GM12878 (cell line): ENCODE results near the gene SCRN3. TPM values are rescaled to one million over a fixed set of nuclear protein-coding genes. Genes with fewer than 3 reads are reported as not detected.
"Not testable (repeated sequence)": the region's sequence is repeated elsewhere in the genome, so short reads cannot be mapped to it uniquely, and the experiment has no call there.

Source experiments
- ATAC-seq: fragments of 200-7000 bp; cut with Tn5 transposase; 3 replicates; pipeline ENCODE4 v1.9.1; 2020; ENCODE audit warnings: mild to moderate bottlenecking, moderate library complexity
- BruUV-seq: library from RNA; stranded (reverse); fragments of 400-500 nt; replicated peaks from 2 replicates; lab custom pipeline; 2021; lab: Mats Ljungman, UMichigan
- CTCF ChIA-PET: fragments of 300-600 bp; sonication (Branson Sonifier 250); formaldehyde crosslinking; extraction: SDS; loops from one replicate; lab custom pipeline; 2021; ENCODE audit warnings: inconsistent platforms; lab: Yijun Ruan, JAX
- POLR2A ChIA-PET: fragments of 350-600 bp; formaldehyde crosslinking; extraction: SDS; loops from one replicate; lab custom pipeline; 2021; ENCODE audit warnings: inconsistent platforms; lab: Charles Lee
- RAD21 ChIA-PET: fragments of 300-600 bp; sonication (Branson Sonifier 250); formaldehyde crosslinking; loops from one replicate; lab custom pipeline; 2023; ENCODE audit warnings: antibody characterized with exemption; ENCODE audit not compliant: unreplicated experiment; lab: Charles Lee
- SMC1A ChIA-PET: fragments of 300-600 bp; sonication (Branson Sonifier 250); formaldehyde crosslinking; loops from one replicate; lab custom pipeline; 2023; ENCODE audit not compliant: unreplicated experiment, uncharacterized antibody; lab: Charles Lee
- DNase-seq: peaks from one replicate; pipeline ENCODE4 v3.0.0-alpha.2; 2011; ENCODE audit warnings: low read depth, low spot score
- FAIRE-seq: peaks from 3 replicates; lab custom pipeline; 2011; peaks lifted over from hg19 to GRCh38; lab: Jason Lieb, UNC
- H2AFZ ChIP-seq: 2 replicates; pipeline ENCODE4 v1.6.0; 2011; ENCODE audit warnings: low read depth, low read length, control low read depth; ENCODE audit not compliant: control insufficient read depth
- H3K27ac ChIP-seq: 2 replicates; pipeline ENCODE4 v1.5.1; 2011; ENCODE audit warnings: control low read depth; ENCODE audit not compliant: control insufficient read depth, insufficient read depth
- H3K27me3 ChIP-seq, 2 experiments: replicated peaks in 1 of 2; 2 replicates each; pipeline versions ENCODE4 v1.6.0 to v1.6.1; 2011; ENCODE audit warnings: low read length in 1 of 2; ENCODE audit not compliant: control insufficient read depth in 2 of 2, insufficient read depth in 2 of 2
- H3K36me3 ChIP-seq, 2 experiments: 2 replicates each; pipeline ENCODE4 v1.5.1; 2011; ENCODE audit warnings: low read length in 1 of 2; ENCODE audit not compliant: control insufficient read depth in 2 of 2, insufficient read depth in 2 of 2
- H3K4me1 ChIP-seq: 2 replicates; pipeline ENCODE4 v1.6.1; 2011; ENCODE audit warnings: mild to moderate bottlenecking, low read length, moderate library complexity, mixed read lengths; ENCODE audit not compliant: control insufficient read depth, insufficient read depth
- H3K4me2 ChIP-seq: 2 replicates; pipeline ENCODE4 v1.6.0; 2011; ENCODE audit warnings: control low read depth; ENCODE audit not compliant: control insufficient read depth, insufficient read depth
- H3K4me3 ChIP-seq: fragments of 200-600 bp; sonication (generic); 2 replicates; pipeline ENCODE4 v1.5.1; 2016
- H3K79me2 ChIP-seq: 2 replicates; pipeline ENCODE4 v1.6.0; 2011; ENCODE audit warnings: low read length; ENCODE audit not compliant: control insufficient read depth, insufficient read depth
- H3K9ac ChIP-seq: 2 replicates; pipeline ENCODE4 v1.8.0; 2011; ENCODE audit warnings: low read length, control low read depth, mixed read lengths; ENCODE audit not compliant: control insufficient read depth, insufficient read depth
- H3K9me3 ChIP-seq: replicated peaks from 3 replicates; pipeline ENCODE4 v1.5.1; 2011; ENCODE audit warnings: mild to moderate bottlenecking, low read length; ENCODE audit not compliant: control insufficient read depth, insufficient read depth
- H4K20me1 ChIP-seq: 2 replicates; pipeline ENCODE4 v1.6.0; 2011; ENCODE audit not compliant: control insufficient read depth, insufficient read depth
- GATAD2B ChIP-seq: fragments of 450-650 bp; conservative IDR thresholded peaks from 2 replicates; pipeline ENCODE4 v1.6.1; 2017; ENCODE audit warnings: low read depth, mild to moderate bottlenecking, moderate library complexity
- HDAC6 ChIP-seq: fragments of 200-600 bp; sonication (generic); IDR thresholded peaks from one replicate; pipeline ENCODE4 v1.8.0; 2017; ENCODE audit warnings: antibody characterized with exemption; ENCODE audit not compliant: unreplicated experiment
- LARP7 ChIP-seq: fragments of 450-650 bp; IDR thresholded peaks from 2 replicates; pipeline ENCODE4 v1.6.1; 2017; ENCODE audit warnings: mild to moderate bottlenecking
- MYC ChIP-seq: IDR thresholded peaks from 2 replicates; pipeline ENCODE4 v1.6.1; 2011; ENCODE audit warnings: mild to moderate bottlenecking, low read length, moderate library complexity, inconsistent platforms; ENCODE audit not compliant: insufficient read depth, insufficient replicate concordance, insufficient read length, severe bottlenecking
- POU2F2 ChIP-seq: IDR thresholded peaks from 3 replicates; pipeline ENCODE4 v1.6.1; 2011; ENCODE audit warnings: low read depth, mild to moderate bottlenecking, low read length, borderline replicate concordance
- YBX1 ChIP-seq: fragments of 450-650 bp; IDR thresholded peaks from 2 replicates; pipeline ENCODE4 v1.6.1; 2016; ENCODE audit warnings: antibody characterized with exemption
- ZNF687 ChIP-seq: fragments of 450-650 bp; IDR thresholded peaks from 2 replicates; pipeline ENCODE4 v1.6.1; 2017; ENCODE audit warnings: mild to moderate bottlenecking, moderate library complexity
- WGBS: methylation state at CpG from one replicate; pipeline ENCODE4 v1.1.6; 2016; ENCODE audit warnings: low lambda C conversion rate; ENCODE audit not compliant: insufficient replicate concordance, insufficient coverage; ENCODE audit errors: missing lambda C conversion rate; 5-methylcytosine and 5-hydroxymethylcytosine counted together
- in situ Hi-C: fragments of 300-500 bp; cut with MboI; formaldehyde crosslinking; loops from 9 replicates; pipeline ENCODE4 v1.14.3; 2018; ENCODE audit warnings: mixed read lengths
- intact Hi-C: fragments of 100-400 bp; cut with micrococcal nuclease; formaldehyde crosslinking; loops from one replicate; pipeline ENCODE4 v1.14.2; 2022; ENCODE audit not compliant: unreplicated experiment
- polyA plus RNA-seq, 11 experiments: library from polyadenylated mRNA; depleted of rRNA in 4 of 11; unstranded in 6 of 11; stranded (reverse) in 5 of 11; fragments of >200 nt; fragmentation: Nextera tagmentation in 4 of 11; fragmentation: Illumina TruSeq in 1 of 11; extraction: Ambion mirVana in 4 of 11; extraction: Trizol in 1 of 11; gene quantifications; 1 replicate in 1 of 11; 2 replicates in 10 of 11; pipeline versions ENCODE4 v1.2.1 to v1.2.3, GENCODE V29; 2011 to 2016; ENCODE audit warnings: inconsistent platforms in 2 of 11, missing spikeins in 2 of 11, low read depth in 1 of 11
- total RNA-seq, 4 experiments: library from RNA; depleted of rRNA in 3 of 4; stranded (reverse); fragments of >200 nt in 3 of 4; fragmentation: Illumina TruSeq in 1 of 4; extraction: Trizol in 1 of 4; gene quantifications; 2 replicates each; pipeline versions ENCODE4 v1.2.1 to v1.2.3, GENCODE V29; 2013 to 2021

SCRN3 gene
- total and polyA plus RNA-seq, 10 of the 15 experiments (the other 5 are each of a cell fraction or from before 2014, with no cell fraction given) = 5.7 to 16.0 (median 13.0) TPM

- TF ChIP-seq GATAD2B (no peak), LARP7 (no peak), MYC (no peak), YBX1 (no peak), HDAC6 (no peak), ZNF687 (no peak), POU2F2 (no peak)
Observed at GRCh38 chr2:174403628-174404027, 8.1 kb downstream of the SCRN3 start (continued).

GRCh38 chr2:174410039-174410438 lies 14.5 kb downstream of the SCRN3 start:
- H3K27me3 ChIP-seq, RAD21 ChIA-PET, CTCF ChIA-PET, H3K4me2 ChIP-seq, H3K9ac ChIP-seq, DNase-seq, H3K4me1 ChIP-seq, H3K4me3 ChIP-seq, FAIRE-seq, H3K9me3 ChIP-seq, intact Hi-C loops, ATAC-seq, BruUV-seq, H3K27ac ChIP-seq, H2AFZ ChIP-seq, H4K20me1 ChIP-seq, in situ Hi-C loops, H3K79me2 ChIP-seq, SMC1A ChIA-PET, H3K36me3 ChIP-seq, POLR2A ChIA-PET: not testable (repeated sequence)
- 97% methylated on average over 17 of the region's 31 CpGs for WGBS
